GM12801 (cell line): ENCODE results near the gene MCM8.

ENCODE experiments used
- CTCF ChIP-seq: IDR thresholded peaks from one replicate; pipeline ENCODE4 v1.5.1; 2011; ENCODE audit warnings: control low read depth; ENCODE audit not compliant: insufficient read length; ENCODE audit errors: extremely low read depth

The MCM8 gene

DNA sequence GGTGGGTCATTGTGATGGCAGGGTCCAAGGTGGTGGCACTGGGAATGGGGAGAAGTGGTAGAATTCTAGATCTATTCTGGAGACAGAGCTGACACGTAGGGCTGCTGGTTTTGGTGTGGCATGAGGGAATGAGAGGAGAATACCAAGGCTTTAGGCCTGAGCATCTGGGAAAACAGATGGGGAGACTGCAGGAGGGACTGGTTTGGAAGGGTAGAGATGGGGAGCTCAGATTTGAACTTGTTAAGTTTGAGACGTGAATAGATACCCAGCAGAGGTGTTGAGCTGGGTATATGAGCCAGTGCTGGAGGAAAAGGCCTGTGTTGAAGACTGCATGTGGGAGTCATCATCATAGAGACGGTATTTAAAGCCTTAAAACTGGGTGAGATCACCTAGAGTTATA, 17.7 kb upstream of the MCM8 start:
- TF ChIP-seq CTCF = no peak

- TF ChIP-seq CTCF = no peak
Measured at GRCh38 chr20:5933802-5934436, 16.5 kb upstream of the MCM8 start.

GRCh38 chr20:5935384-5935783, 15.1 kb upstream of the MCM8 start:
- no peak for TF ChIP-seq CTCF

- no peak for TF ChIP-seq CTCF
Measured at GRCh38 chr20:5936238-5936637, 14.2 kb upstream of the MCM8 start.

GRCh38 chr20:5938456-5939029, 11.9 kb upstream of the MCM8 start:
- no peak for TF ChIP-seq CTCF

GRCh38 chr20:5945963-5946362, 4.5 kb upstream of the MCM8 start:
- TF ChIP-seq CTCF = no peak

- no peak for TF ChIP-seq CTCF
Measured at GRCh38 chr20:5947276-5947675, 3.2 kb upstream of the MCM8 start.

GRCh38 chr20:5949943-5950270, 545 bp upstream of the MCM8 start:
- no peak for TF ChIP-seq CTCF
